ENCODE measurements around the gene DIDO1.

GRCh38 chr20:62895539-62895938 lies 30.8 kb downstream of the DIDO1 start:
- TF ChIP-seq CTCF (conservative IDR thresholded peaks at IDR 0.05 in 1 of 2, IDR thresholded peaks at IDR 0.05 in 1 of 2; ENCODE audit: low read depth in 1 of 2, low read length in 2 of 2) = no peak
- no peak for TF ChIP-seq EZH2 (IDR thresholded peaks at IDR 0.05; ENCODE audit: low read length, missing control alignments)
